Effector CD8-positive, alpha-beta T cell (primary cell): ENCODE measurements around the gene CD59.
A peak's percentile ranks its signal among the peaks of the same experiment; 100 is the strongest.
"Not testable (repeated sequence)": the region's sequence is repeated elsewhere in the genome, so short reads cannot be mapped to it uniquely, and the experiment has no call there.

Experiments used
- DNase-seq: peaks from one replicate; lab custom pipeline; 2025; lab: John Stamatoyannopoulos, UW

CD59 gene

GRCh38 chr11:33713151-33713855, 22.9 kb downstream of the CD59 start:
- no peak for DNase-seq

GRCh38 chr11:33712436-33712835, 23.8 kb downstream of the CD59 start:
- DNase-seq: no peak

GRCh38 chr11:33709466-33709865, 26.8 kb downstream of the CD59 start:
- DNase-seq: no peak

GRCh38 chr11:33708985-33709384, 27.2 kb downstream of the CD59 start:
- no peak for DNase-seq

GRCh38 chr11:33707831-33708230, 28.4 kb downstream of the CD59 start:
- DNase-seq: not testable (repeated sequence)

GRCh38 chr11:33706966-33707365, 29.3 kb downstream of the CD59 start:
- DNase-seq: no peak

- DNase-seq: no peak
Observed at GRCh38 chr11:33706546-33706945, 29.7 kb downstream of the CD59 start.

GRCh38 chr11:33704240-33705002, 31.8 kb downstream of the CD59 start:
- no peak for DNase-seq

GRCh38 chr11:33703788-33704187, 32.4 kb downstream of the CD59 start:
- no peak for DNase-seq

- no peak for DNase-seq
Observed at GRCh38 chr11:33703234-33703633, 33.0 kb downstream of the CD59 start.

GRCh38 chr11:33701302-33702230, 34.7 kb downstream of the CD59 start:
- DNase-seq: no peak

GRCh38 chr11:33700502-33701271, 35.5 kb downstream of the CD59 start, which contains the start of gene C11orf91:
C11orf91 (minus strand) TSS chr11:33700826; CDS start chr11:33700740, 86 bp downstream.
- peak; percentile 92 for DNase-seq

- no peak for DNase-seq
Observed at GRCh38 chr11:33700063-33700501, 36.1 kb downstream of the CD59 start.

GRCh38 chr11:33699515-33700062, 36.6 kb downstream of the CD59 start:
- DNase-seq: no peak

- DNase-seq: no peak
Observed at GRCh38 chr11:33698921-33699320, 37.3 kb downstream of the CD59 start.

- no peak for DNase-seq
Observed at GRCh38 chr11:33697997-33698396, 38.2 kb downstream of the CD59 start.

GRCh38 chr11:33696931-33697638, 39.1 kb downstream of the CD59 start:
- no peak for DNase-seq

- DNase-seq: no peak
Observed at GRCh38 chr11:33696411-33696810, 39.8 kb downstream of the CD59 start.

- no peak for DNase-seq
Observed at GRCh38 chr11:33695051-33695566, 41.1 kb downstream of the CD59 start.
